SK-N-SH (cell line): ENCODE data around the gene PKD2L1.

Experiments used
- CTCF ChIP-seq: fragments of 200-600 bp; sonication (generic); IDR thresholded peaks from 2 replicates; pipeline ENCODE4 v1.6.1; 2017; ENCODE audit warnings: antibody characterized with exemption, mild to moderate bottlenecking, moderate library complexity
- YY1 ChIP-seq: IDR thresholded peaks from 2 replicates; pipeline ENCODE4 v1.4.0; 2012; ENCODE audit warnings: low read depth, mild to moderate bottlenecking

GRCh38 chr10:100355086-100355485 is 25.1 kb upstream of the PKD2L1 start:
- no peak for TF ChIP-seq CTCF
- no peak for TF ChIP-seq YY1
